Erythroblast (primary cell): ENCODE results near the gene MMS22L.

Source experiments
- DNase-seq, 2 experiments: peaks; one replicate each; lab custom pipeline; 2025; lab: John Stamatoyannopoulos, UW
- GATA1 ChIP-seq: IDR thresholded peaks from 2 replicates; pipeline ENCODE4 v1.6.1; 2011; ENCODE audit warnings: low read depth, mild to moderate bottlenecking, control low read depth, low read length, moderate library complexity
- POLR2A ChIP-seq: IDR thresholded peaks from 2 replicates; pipeline ENCODE4 v1.6.1; 2011; ENCODE audit warnings: mild to moderate bottlenecking, low read length

MMS22L gene

DNA sequence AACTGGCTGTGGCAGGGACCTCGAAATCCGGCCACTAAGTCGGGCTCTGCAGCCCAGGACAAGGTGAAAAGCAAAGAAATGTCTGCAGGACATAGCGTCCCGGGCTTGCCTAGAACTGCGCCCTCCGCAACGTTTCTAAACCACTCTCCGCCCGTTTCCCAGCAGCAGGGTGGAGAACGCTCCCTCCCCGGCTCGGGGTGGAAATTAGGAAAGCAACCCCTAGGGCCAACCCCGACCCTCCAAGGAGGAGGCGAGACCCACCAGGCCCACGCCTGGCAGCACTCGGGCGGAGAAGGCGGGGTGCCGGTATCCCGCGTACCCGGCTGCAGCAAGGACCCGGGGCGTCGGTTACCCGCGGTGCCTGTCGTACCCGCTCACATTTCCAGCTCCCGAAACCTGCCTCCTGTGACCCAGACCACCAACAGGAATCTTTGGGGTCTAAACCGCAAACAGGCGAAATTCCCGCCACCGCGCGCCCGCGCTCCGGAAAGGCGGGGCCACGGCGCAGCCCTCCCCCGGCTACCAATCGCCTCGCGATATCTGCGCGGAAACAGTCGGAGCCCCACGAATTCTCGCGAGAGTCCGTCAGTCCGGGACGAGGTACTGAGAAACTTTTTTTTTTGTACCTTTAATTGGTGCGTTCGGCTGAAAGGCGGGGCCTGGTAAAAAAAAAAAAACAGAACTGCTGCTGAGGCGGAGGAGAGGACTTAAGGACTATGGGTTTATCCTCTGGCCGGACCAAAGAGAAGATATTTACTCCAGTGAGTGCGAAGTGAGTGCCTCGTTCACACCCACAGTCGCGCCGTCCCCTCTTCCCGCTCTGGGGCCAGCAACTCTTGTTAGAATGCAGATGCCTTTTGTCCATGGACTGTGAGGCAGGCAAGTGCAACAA, at the start of gene MMS22L:
Gene MMS22L, minus strand, starts transcription at position 491 of the 892 bp plus-strand sequence. CDS start 739 bp downstream, outside the sequence.
- peak; percentile 73 for TF ChIP-seq POLR2A
- TF ChIP-seq GATA1: no peak
- peak; percentile 97 for DNase-seq

DNA sequence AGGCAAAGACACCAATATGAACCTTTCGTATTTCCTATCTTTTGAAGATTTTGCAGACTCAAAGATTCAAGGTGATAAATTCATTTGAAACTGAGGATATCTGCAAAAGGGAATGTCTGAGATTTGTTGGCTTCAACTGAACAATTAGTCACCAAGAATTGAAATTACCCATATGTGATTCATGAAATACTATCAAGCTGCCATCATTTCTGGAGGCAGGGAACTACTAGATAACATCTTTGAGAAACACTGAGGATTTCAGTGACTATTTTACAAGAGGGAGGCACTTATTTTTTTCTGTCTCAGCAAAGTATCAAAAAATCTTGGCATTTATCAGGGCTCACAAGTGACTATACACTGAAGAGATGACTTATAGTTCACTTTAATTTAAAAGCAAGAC, 39.8 kb upstream of the MMS22L start:
- no peak for TF ChIP-seq GATA1
- no peak for TF ChIP-seq POLR2A
- no peak for DNase-seq

- no peak for DNase-seq
- TF ChIP-seq POLR2A (no peak), GATA1 (no peak)
These were observed 39.2 kb upstream of the MMS22L start for GRCh38 chr6:97322226-97322625.

DNA sequence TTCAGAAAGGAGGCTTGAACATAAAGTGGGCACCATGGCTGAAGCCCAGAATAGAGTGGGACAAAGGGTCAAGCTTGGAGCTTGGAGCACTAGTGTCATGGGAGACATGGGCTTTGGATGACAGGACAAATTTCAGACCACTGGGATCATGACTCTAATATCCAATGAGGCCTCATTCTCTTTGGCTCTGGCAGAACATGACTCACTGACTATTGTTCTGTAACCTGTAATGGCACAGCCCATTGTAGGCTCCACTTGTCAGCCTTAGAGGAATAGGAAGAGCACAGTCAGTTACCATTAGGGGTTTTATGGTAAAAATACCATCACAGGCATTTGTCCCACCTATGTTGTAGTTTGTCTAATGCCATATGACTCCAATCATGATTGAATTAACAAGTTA, 34.0 kb upstream of the MMS22L start:
- no peak for DNase-seq

DNA sequence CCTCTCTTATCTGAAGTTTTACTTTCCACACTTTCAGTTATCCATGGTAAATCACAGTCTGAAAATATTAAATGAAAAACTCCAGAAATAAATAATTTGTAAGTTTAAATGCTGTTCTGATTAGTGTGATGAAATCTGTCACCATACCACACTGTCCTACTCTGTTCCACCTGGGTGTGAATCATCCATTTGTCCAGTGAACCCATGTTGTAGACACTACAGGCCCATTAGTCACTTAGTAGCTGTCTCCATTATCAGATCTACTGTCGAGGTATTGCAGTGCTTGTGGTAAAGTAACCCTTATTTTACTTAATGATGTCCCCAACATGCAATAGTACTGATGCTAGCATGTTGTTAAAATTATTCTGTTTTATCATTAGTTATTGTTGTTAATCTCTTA, 29.2 kb upstream of the MMS22L start:
- DNase-seq: no peak
- TF ChIP-seq GATA1 (no peak), POLR2A (no peak)

More for the DNA sequence above, 34.0 kb upstream of the MMS22L start:
- TF ChIP-seq GATA1: no peak
- no peak for TF ChIP-seq POLR2A

DNA sequence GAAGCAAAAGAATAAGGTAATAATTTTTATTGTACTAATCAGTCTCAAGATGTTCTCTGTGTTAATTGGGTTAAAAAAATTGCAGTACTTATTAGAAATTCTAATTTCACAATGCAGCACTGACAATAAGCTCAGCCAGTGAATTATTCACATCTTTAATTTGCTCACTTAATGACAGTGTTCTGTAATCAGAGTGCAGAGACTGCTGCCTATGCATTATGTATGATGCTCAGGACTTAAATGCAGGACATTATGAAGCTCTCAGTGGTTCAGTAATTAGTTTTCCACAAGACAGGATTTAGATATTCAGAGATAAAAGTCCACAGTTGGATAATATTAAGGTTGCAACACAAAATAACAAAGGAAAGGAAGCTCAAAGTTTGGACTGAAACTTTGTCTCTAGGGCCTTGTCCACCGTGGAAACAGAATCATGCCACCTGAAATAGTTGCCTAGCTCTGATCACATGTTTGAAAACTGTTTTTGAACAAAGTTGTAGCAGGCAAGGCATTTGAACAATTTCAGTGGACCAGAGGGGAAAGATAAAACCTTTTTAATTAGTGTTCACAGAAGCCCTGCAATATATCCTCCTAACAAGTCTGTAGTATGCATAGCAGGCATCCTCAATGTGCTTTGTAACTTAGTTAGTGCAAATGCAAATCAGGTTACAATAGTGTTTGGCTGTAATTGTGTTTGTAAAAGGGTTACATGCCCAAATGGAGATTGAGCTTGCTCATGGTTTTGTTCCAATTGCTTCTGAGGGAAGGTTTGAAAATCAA, 23.7 kb upstream of the MMS22L start:
- TF ChIP-seq POLR2A: no peak
- no peak for TF ChIP-seq GATA1
- DNase-seq: no peak

DNA sequence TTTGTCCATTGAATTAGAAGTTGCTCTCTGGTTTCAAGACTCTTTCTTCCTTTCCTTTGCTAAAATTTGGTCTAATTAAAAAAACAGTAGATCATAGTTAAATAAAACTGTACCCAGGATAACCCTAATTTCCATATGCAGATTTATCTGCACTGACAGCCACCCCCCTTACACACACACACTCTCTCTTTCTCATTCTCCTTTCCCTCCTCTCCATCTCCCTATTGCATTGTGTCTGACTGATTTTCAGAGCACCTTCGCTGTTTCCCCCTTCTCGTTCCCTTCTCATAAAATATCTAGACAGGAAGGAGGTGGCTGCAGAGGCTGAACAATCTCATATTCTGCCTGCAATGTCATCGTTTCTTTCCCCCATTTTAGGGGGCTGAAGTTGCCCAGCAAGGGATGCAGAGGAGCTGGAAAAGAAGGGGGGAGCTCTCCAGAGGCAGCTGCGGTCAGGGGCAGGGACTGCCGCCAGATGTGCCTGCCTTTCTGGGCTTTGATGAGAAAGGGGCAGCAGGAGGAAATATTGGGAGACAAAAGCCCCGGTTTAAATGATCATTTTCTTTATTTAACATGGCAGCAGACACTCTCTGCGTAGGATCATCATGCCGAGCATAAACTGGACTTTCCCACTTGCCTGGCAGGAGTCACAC, 22.5 kb upstream of the MMS22L start:
- no peak for TF ChIP-seq POLR2A
- no peak for TF ChIP-seq GATA1
- DNase-seq: no peak

GRCh38 chr6:97304701-97305100, 21.7 kb upstream of the MMS22L start:
- no peak for TF ChIP-seq GATA1
- no peak for TF ChIP-seq POLR2A
- DNase-seq: no peak

GRCh38 chr6:97294451-97294850, 11.4 kb upstream of the MMS22L start:
- no peak for DNase-seq
- TF ChIP-seq POLR2A: no peak
- TF ChIP-seq GATA1: no peak

DNA sequence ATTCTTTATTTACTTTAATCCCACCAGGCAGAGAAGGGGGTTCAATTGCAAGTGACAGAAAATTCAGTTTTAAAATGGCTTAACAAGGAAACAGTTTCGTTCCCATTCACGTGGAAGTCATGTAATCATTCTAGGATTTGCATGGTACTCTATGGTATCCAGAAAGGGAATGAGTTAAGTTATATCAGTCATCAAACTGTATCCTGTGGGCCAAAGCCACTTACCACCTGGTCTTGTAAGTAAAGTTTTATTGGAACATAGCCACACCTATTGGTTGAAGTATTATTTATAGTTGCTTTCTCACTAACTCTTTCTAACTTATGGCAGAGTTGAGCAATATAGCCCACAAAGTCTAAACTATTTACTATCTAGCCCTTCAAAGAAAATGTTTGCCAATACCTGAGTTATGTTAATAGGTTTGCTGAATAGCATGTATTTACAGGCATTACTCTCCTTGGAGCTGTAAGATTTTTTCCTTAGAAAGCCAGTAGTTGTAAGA, 10.2 kb upstream of the MMS22L start:
- no peak for DNase-seq
- no peak for TF ChIP-seq POLR2A
- no peak for TF ChIP-seq GATA1

GRCh38 chr6:97292671-97293070, 9.7 kb upstream of the MMS22L start:
- DNase-seq: no peak
- TF ChIP-seq POLR2A (no peak), GATA1 (no peak)

GRCh38 chr6:97291896-97292295, 8.9 kb upstream of the MMS22L start:
- TF ChIP-seq POLR2A (no peak), GATA1 (no peak)
- DNase-seq: no peak

DNA sequence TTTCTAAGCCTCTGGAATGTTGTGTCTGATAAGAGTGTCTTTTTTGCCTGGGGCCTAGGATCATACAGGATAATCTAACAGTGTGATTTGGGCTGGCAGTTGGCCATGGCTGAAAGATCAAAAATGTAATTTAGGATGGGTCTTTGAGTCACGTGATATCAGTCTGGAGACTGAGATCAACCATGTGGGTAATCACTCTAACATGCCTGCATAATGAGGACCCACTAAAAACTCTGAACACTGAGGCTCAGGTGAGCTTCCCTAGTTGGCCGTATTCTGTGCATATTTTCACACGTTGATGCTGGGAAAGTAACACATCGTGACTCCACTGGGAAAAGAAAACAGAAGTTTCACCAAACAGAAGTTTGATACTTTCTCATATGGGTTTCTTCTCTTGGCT, 6.3 kb upstream of the MMS22L start:
- TF ChIP-seq POLR2A (no peak), GATA1 (no peak)
- peak; percentile 5 for DNase-seq

- TF ChIP-seq POLR2A (no peak), GATA1 (no peak)
These were observed 5.2 kb upstream of the MMS22L start for GRCh38 chr6:97288188-97288587.

More at GRCh38 chr6:97288188-97288587, 5.2 kb upstream of the MMS22L start:
- no peak for DNase-seq
